HG03097 (cell line): ENCODE results near the gene CABCOCO1.
A peak's percentile ranks its signal among the peaks of the same experiment; 100 is the strongest.

Source experiments
- ATAC-seq: cut with Tn5 transposase; IDR thresholded peaks from one replicate; pipeline ENCODE4 v1.9.1; 2021; ENCODE audit not compliant: unreplicated experiment, low FRiP score

The CABCOCO1 gene

GRCh38 chr10:61779950-61780659 is 117.4 kb downstream of the CABCOCO1 start:
- ATAC-seq: no peak

- no peak for ATAC-seq
These were observed 118.0 kb downstream of the CABCOCO1 start for GRCh38 chr10:61780732-61781131.

GRCh38 chr10:61781969-61782403 is 119.3 kb downstream of the CABCOCO1 start:
- ATAC-seq: no peak

GRCh38 chr10:61784354-61785133 is 121.8 kb downstream of the CABCOCO1 start:
- ATAC-seq: no peak

GRCh38 chr10:61785473-61786105 is 122.9 kb downstream of the CABCOCO1 start:
- no peak for ATAC-seq

- peak; percentile 96 for ATAC-seq
These were observed 124.0 kb downstream of the CABCOCO1 start for GRCh38 chr10:61786728-61787127.

GRCh38 chr10:61787170-61787569 is 124.4 kb downstream of the CABCOCO1 start:
- ATAC-seq: no peak

GRCh38 chr10:61789031-61789430 is 126.3 kb downstream of the CABCOCO1 start:
- no peak for ATAC-seq

- no peak for ATAC-seq
These were observed 128.5 kb downstream of the CABCOCO1 start for GRCh38 chr10:61791216-61791615.

GRCh38 chr10:61792097-61792716 is 129.5 kb downstream of the CABCOCO1 start:
- no peak for ATAC-seq

GRCh38 chr10:61792921-61793320 is 130.2 kb downstream of the CABCOCO1 start:
- no peak for ATAC-seq

GRCh38 chr10:61793760-61794703 is 131.3 kb downstream of the CABCOCO1 start:
- ATAC-seq: no peak

- no peak for ATAC-seq
These were observed 132.4 kb downstream of the CABCOCO1 start for GRCh38 chr10:61795147-61795546.

GRCh38 chr10:61795551-61795950 is 132.8 kb downstream of the CABCOCO1 start:
- ATAC-seq: no peak

GRCh38 chr10:61796785-61797184 is 134.1 kb downstream of the CABCOCO1 start:
- no peak for ATAC-seq

- ATAC-seq: no peak
These were observed 134.8 kb downstream of the CABCOCO1 start for GRCh38 chr10:61797304-61798153.

GRCh38 chr10:61798713-61799112 is 136.0 kb downstream of the CABCOCO1 start:
- ATAC-seq: no peak

GRCh38 chr10:61801484-61801883 is 138.8 kb downstream of the CABCOCO1 start:
- ATAC-seq: no peak

- no peak for ATAC-seq
These were observed 140.5 kb downstream of the CABCOCO1 start for GRCh38 chr10:61803269-61803668.
